WTC11 (cell line): ENCODE results near the gene GPR156. TPM values are rescaled to one million over a fixed set of nuclear protein-coding genes. Genes with fewer than 3 reads are reported as not detected.

Source experiments
- ATAC-seq: fragments of 200-7000 bp; cut with Tn5 transposase; 2 replicates; pipeline ENCODE4 v1.10.0; 2021; ENCODE audit warnings: mild to moderate bottlenecking, moderate library complexity
- CTCF ChIA-PET: fragments of 300-600 bp; sonication (Branson Sonifier 250); formaldehyde crosslinking; loops from one replicate; lab custom pipeline; 2021; ENCODE audit warnings: antibody characterized with exemption; lab: Charles Lee
- POLR2A ChIA-PET: fragments of 350-600 bp; sonication (Branson Sonifier 250); formaldehyde crosslinking; loops from one replicate; lab custom pipeline; 2021; ENCODE audit warnings: antibody characterized with exemption; lab: Charles Lee
- DNase-seq: peaks from one replicate; pipeline ENCODE4 v3.0.0; 2021; ENCODE audit warnings: low spot score
- H3K27ac Mint-ChIP-seq: 2 replicates; pipeline ENCODE4 v1.8.0; 2021; ENCODE audit warnings: mixed read lengths
- H3K27me3 Mint-ChIP-seq: 2 replicates; pipeline ENCODE4 v1.8.0; 2021; ENCODE audit warnings: low read depth, mild to moderate bottlenecking, moderate library complexity, mixed read lengths
- H3K36me3 Mint-ChIP-seq: 2 replicates; pipeline ENCODE4 v1.8.0; 2021; ENCODE audit warnings: mixed read lengths
- H3K4me1 Mint-ChIP-seq: 2 replicates; pipeline ENCODE4 v1.8.0; 2022; ENCODE audit warnings: mixed read lengths
- H3K4me3 Mint-ChIP-seq: 2 replicates; pipeline ENCODE4 v1.8.0; 2021; ENCODE audit warnings: mild to moderate bottlenecking, moderate library complexity, mixed read lengths
- H3K9me3 Mint-ChIP-seq: 2 replicates; pipeline ENCODE4 v1.8.0; 2021; ENCODE audit warnings: mixed read lengths
- CBFB ChIP-seq: sonication (generic); formaldehyde crosslinking; IDR thresholded peaks from 2 replicates; pipeline ENCODE4 v1.8.1; 2022; ENCODE audit warnings: mild to moderate bottlenecking, low read depth, missing genetic modification reagents
- GABPB1 ChIP-seq: sonication (generic); formaldehyde crosslinking; IDR thresholded peaks from 2 replicates; pipeline ENCODE4 v1.8.1; 2023; ENCODE audit warnings: mild to moderate bottlenecking, missing genetic modification reagents
- NFATC4 ChIP-seq: fragments of 250-450 bp; sonication (Bioruptor Pico); IDR thresholded peaks from 2 replicates; pipeline ENCODE4 v1.9.0; 2021; ENCODE audit warnings: mild to moderate bottlenecking
- NFE2L1 ChIP-seq: sonication (generic); formaldehyde crosslinking; IDR thresholded peaks from 2 replicates; pipeline ENCODE4 v1.8.1; 2023; ENCODE audit warnings: missing genetic modification reagents
- NFYB ChIP-seq: sonication (generic); formaldehyde crosslinking; conservative IDR thresholded peaks from 2 replicates; pipeline ENCODE4 v1.8.0; 2022; ENCODE audit warnings: low read depth, missing genetic modification reagents
- RORB ChIP-seq: fragments of 250-450 bp; sonication (Bioruptor Pico); IDR thresholded peaks from 2 replicates; pipeline ENCODE4 v1.9.0; 2021; ENCODE audit warnings: mild to moderate bottlenecking
- ZNF138 ChIP-seq: sonication (generic); formaldehyde crosslinking; conservative IDR thresholded peaks from 2 replicates; pipeline ENCODE4 v1.8.1; 2022; ENCODE audit warnings: mild to moderate bottlenecking, moderate library complexity, missing genetic modification reagents
- total RNA-seq: library from RNA; stranded (reverse); gene quantifications from 3 replicates; pipeline ENCODE4 v1.2.3, GENCODE V29; 2021
- TF ChIP-seq, protein P1 (sequence below): fragments of 250-450 bp; sonication (Bioruptor Pico); IDR thresholded peaks from 2 replicates; pipeline ENCODE4 v2.1.2; 2022; ENCODE audit warnings: mild to moderate bottlenecking, moderate library complexity
- TF ChIP-seq, protein P2 (sequence below): sonication (generic); formaldehyde crosslinking; IDR thresholded peaks from 2 replicates; pipeline ENCODE4 v1.8.1; 2022; ENCODE audit warnings: missing genetic modification reagents, borderline replicate concordance
- TF ChIP-seq, protein P3 (sequence below): sonication (generic); formaldehyde crosslinking; IDR thresholded peaks from 2 replicates; pipeline ENCODE4 v1.8.1; 2022; ENCODE audit warnings: mild to moderate bottlenecking, missing genetic modification reagents, moderate library complexity, borderline replicate concordance
- TF ChIP-seq, protein P4 (sequence below): sonication (generic); formaldehyde crosslinking; IDR thresholded peaks from 2 replicates; pipeline ENCODE4 v1.8.0; 2022; ENCODE audit warnings: missing genetic modification reagents
- TF ChIP-seq, protein P5 (sequence below): sonication (generic); formaldehyde crosslinking; IDR thresholded peaks from 2 replicates; pipeline ENCODE4 v1.8.0; 2023; ENCODE audit warnings: missing genetic modification reagents, mild to moderate bottlenecking, borderline replicate concordance

GPR156 gene
- total RNA-seq, 1 experiment from 2014 or later = 0.72 TPM

DNA sequence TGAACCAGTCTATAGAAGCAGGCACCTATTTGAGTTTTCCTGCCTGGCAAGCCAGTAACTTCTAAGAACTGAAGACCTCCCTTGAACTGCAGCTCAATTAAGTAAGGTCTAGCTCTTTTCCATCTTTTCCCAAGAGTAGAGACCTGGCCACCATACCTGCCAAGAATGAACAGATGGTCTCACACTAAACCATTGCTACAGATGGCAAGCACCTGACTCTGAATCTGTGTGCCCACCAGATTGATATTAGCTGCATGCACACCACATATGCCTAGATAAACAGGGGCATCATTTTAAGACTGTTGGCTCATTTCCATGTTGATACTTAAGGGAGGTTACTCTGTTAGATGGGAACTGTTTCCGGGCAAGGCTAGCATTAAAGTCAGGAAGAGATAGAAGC lies 156.0 kb downstream of the GPR156 start:
- Mint-ChIP-seq H3K4me3 (no peak overlapping the region), H3K4me1 (peaks cover 12% of the 10 kb centered on the region), H3K9me3 (no peaks in the 10 kb centered on the region), H3K27ac (no peak overlapping the region), H3K27me3 (no peaks in the 10 kb centered on the region), H3K36me3 (no peaks in the 10 kb centered on the region)
- ChIA-PET POLR2A (no interaction called here), CTCF (no interaction called here)
- DNase-seq (no peak), ATAC-seq (no peak)
- TF ChIP-seq, protein P1, sequence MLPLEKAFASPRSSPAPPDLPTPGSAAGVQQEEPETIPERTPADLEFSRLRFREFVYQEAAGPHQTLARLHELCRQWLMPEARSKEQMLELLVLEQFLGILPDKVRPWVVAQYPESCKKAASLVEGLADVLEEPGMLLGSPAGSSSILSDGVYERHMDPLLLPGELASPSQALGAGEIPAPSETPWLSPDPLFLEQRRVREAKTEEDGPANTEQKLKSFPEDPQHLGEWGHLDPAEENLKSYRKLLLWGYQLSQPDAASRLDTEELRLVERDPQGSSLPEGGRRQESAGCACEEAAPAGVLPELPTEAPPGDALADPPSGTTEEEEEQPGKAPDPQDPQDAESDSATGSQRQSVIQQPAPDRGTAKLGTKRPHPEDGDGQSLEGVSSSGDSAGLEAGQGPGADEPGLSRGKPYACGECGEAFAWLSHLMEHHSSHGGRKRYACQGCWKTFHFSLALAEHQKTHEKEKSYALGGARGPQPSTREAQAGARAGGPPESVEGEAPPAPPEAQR (CRISPR knock-in tag) = no peak

DNA sequence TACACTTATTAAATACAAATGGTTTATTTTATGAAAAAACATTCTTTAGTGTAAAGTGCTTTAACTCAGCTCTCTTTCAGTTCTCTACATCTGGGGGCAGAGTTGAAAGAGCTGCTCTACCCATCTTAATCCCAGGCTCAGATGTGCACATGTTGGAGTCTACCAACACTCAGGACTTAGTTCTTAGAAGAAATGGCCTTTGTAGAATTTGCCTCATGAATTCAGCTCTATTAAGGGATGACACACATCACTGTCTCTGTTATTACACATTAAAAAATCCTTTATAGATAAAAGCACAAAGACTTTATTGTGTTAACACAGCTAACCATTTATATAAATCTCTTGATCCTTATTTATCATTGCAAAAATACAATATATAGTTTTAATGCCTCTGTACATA lies 159.0 kb downstream of the GPR156 start:
- Mint-ChIP-seq H3K4me1 (peaks cover 11% of the 10 kb centered on the region), H3K4me3 (no peak overlapping the region), H3K27ac (no peak overlapping the region), H3K27me3 (no peaks in the 10 kb centered on the region), H3K9me3 (peaks cover 15% of the 10 kb centered on the region; the same call in 1 of the 2 replicates), H3K36me3 (no peaks in the 10 kb centered on the region)
- DNase-seq = no peak
- POLR2A ChIA-PET = interaction anchor here (1.2 kb wide), 1 partner anchor 30 kb away, joined by 4 read pairs; no protein-coding TSS in a partner anchor
- ATAC-seq = no peak
- CTCF ChIA-PET = interaction anchor here (0.5 to 1.7 kb wide), 3 partner anchors 21 to 295 kb away, joined by 3 to 4 read pairs (median 4); no protein-coding TSS in a partner anchor
- TF ChIP-seq NFYB (CRISPR knock-in tag) (no peak), ZNF138 (CRISPR knock-in tag) (no peak), GABPB1 (CRISPR knock-in tag) (no peak), NFE2L1 (CRISPR knock-in tag) (no peak), RORB (CRISPR knock-in tag) (no peak), CBFB (CRISPR knock-in tag) (no peak), NFATC4 (CRISPR knock-in tag) (no peak)
- TF ChIP-seq, protein P2, sequence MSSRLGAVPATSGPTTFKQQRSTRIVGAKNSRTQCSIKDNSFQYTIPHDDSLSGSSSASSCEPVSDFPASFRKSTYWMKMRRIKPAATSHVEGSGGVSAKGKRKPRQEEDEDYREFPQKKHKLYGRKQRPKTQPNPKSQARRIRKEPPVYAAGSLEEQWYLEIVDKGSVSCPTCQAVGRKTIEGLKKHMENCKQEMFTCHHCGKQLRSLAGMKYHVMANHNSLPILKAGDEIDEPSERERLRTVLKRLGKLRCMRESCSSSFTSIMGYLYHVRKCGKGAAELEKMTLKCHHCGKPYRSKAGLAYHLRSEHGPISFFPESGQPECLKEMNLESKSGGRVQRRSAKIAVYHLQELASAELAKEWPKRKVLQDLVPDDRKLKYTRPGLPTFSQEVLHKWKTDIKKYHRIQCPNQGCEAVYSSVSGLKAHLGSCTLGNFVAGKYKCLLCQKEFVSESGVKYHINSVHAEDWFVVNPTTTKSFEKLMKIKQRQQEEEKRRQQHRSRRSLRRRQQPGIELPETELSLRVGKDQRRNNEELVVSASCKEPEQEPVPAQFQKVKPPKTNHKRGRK (CRISPR knock-in tag) = no peak
- TF ChIP-seq, protein P3, sequence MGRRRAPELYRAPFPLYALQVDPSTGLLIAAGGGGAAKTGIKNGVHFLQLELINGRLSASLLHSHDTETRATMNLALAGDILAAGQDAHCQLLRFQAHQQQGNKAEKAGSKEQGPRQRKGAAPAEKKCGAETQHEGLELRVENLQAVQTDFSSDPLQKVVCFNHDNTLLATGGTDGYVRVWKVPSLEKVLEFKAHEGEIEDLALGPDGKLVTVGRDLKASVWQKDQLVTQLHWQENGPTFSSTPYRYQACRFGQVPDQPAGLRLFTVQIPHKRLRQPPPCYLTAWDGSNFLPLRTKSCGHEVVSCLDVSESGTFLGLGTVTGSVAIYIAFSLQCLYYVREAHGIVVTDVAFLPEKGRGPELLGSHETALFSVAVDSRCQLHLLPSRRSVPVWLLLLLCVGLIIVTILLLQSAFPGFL = no peak
- TF ChIP-seq, protein P4, sequence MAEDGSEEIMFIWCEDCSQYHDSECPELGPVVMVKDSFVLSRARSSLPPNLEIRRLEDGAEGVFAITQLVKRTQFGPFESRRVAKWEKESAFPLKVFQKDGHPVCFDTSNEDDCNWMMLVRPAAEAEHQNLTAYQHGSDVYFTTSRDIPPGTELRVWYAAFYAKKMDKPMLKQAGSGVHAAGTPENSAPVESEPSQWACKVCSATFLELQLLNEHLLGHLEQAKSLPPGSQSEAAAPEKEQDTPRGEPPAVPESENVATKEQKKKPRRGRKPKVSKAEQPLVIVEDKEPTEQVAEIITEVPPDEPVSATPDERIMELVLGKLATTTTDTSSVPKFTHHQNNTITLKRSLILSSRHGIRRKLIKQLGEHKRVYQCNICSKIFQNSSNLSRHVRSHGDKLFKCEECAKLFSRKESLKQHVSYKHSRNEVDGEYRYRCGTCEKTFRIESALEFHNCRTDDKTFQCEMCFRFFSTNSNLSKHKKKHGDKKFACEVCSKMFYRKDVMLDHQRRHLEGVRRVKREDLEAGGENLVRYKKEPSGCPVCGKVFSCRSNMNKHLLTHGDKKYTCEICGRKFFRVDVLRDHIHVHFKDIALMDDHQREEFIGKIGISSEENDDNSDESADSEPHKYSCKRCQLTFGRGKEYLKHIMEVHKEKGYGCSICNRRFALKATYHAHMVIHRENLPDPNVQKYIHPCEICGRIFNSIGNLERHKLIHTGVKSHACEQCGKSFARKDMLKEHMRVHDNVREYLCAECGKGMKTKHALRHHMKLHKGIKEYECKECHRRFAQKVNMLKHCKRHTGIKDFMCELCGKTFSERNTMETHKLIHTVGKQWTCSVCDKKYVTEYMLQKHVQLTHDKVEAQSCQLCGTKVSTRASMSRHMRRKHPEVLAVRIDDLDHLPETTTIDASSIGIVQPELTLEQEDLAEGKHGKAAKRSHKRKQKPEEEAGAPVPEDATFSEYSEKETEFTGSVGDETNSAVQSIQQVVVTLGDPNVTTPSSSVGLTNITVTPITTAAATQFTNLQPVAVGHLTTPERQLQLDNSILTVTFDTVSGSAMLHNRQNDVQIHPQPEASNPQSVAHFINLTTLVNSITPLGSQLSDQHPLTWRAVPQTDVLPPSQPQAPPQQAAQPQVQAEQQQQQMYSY (CRISPR knock-in tag) = no peak
- TF ChIP-seq, protein P5, sequence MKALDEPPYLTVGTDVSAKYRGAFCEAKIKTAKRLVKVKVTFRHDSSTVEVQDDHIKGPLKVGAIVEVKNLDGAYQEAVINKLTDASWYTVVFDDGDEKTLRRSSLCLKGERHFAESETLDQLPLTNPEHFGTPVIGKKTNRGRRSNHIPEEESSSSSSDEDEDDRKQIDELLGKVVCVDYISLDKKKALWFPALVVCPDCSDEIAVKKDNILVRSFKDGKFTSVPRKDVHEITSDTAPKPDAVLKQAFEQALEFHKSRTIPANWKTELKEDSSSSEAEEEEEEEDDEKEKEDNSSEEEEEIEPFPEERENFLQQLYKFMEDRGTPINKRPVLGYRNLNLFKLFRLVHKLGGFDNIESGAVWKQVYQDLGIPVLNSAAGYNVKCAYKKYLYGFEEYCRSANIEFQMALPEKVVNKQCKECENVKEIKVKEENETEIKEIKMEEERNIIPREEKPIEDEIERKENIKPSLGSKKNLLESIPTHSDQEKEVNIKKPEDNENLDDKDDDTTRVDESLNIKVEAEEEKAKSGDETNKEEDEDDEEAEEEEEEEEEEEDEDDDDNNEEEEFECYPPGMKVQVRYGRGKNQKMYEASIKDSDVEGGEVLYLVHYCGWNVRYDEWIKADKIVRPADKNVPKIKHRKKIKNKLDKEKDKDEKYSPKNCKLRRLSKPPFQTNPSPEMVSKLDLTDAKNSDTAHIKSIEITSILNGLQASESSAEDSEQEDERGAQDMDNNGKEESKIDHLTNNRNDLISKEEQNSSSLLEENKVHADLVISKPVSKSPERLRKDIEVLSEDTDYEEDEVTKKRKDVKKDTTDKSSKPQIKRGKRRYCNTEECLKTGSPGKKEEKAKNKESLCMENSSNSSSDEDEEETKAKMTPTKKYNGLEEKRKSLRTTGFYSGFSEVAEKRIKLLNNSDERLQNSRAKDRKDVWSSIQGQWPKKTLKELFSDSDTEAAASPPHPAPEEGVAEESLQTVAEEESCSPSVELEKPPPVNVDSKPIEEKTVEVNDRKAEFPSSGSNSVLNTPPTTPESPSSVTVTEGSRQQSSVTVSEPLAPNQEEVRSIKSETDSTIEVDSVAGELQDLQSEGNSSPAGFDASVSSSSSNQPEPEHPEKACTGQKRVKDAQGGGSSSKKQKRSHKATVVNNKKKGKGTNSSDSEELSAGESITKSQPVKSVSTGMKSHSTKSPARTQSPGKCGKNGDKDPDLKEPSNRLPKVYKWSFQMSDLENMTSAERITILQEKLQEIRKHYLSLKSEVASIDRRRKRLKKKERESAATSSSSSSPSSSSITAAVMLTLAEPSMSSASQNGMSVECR = no peak
